Measurements from ENCODE around the gene VPS52. TPM values are rescaled to one million over a fixed set of nuclear protein-coding genes. Genes with fewer than 3 reads are reported as not detected.

Gene VPS52
- polyA plus RNA-seq, 4 donors: 23.8 to 60.3 (median 48.0) TPM

- H3K4me1 ChIP-seq (ENCODE audit: control insufficient read depth in 3 of 3, insufficient read depth in 2 of 3, low read depth in 1 of 3, low read length in 2 of 3): peaks cover 4 to 19% (median 7%) of the 10 kb centered on the region in 3 donors
- H3K27me3 ChIP-seq (ENCODE audit: control insufficient read depth in 3 of 3, insufficient read depth in 3 of 3, low read length in 3 of 3): peaks cover 2 to 32% (median 3%) of the 10 kb centered on the region in 3 donors
- H3K4me3 ChIP-seq (ENCODE audit: low read depth in 1 of 3, low read length in 3 of 3): no peak overlapping the region
- DNase-seq (no peak), FAIRE-seq (no peak)
- H3K36me3 ChIP-seq (ENCODE audit: control insufficient read depth in 3 of 3, insufficient read depth in 2 of 3, low read depth in 1 of 3, low read length in 3 of 3): peaks cover 0 to 25% (median 0%) of the 10 kb centered on the region in 3 donors
- H3K27ac ChIP-seq (ENCODE audit: low read depth in 1 of 3, low read length in 2 of 3): no peak overlapping the region
- H3K9me3 ChIP-seq (ENCODE audit: control insufficient read depth in 2 of 2, insufficient read depth in 1 of 2, low read depth in 1 of 2, low read length in 1 of 2): no peaks in the 10 kb centered on the region
- 82 to 85% (median 84%) methylated on average over 17 to 18 of the region's 18 CpGs for WGBS, 3 donors
Observed at GRCh38 chr6:33211666-33212422, 59.8 kb downstream of the VPS52 start.

- Histone ChIP-seq H3K27ac (ENCODE audit: low read depth in 1 of 3, low read length in 2 of 3) (no peak overlapping the region), H3K27me3 (ENCODE audit: control insufficient read depth in 3 of 3, insufficient read depth in 3 of 3, low read length in 3 of 3) (peaks cover 2 to 31% (median 3%) of the 10 kb centered on the region in 3 donors), H3K36me3 (ENCODE audit: control insufficient read depth in 3 of 3, insufficient read depth in 2 of 3, low read depth in 1 of 3, low read length in 3 of 3) (peaks cover 0 to 25% (median 0%) of the 10 kb centered on the region in 3 donors), H3K4me3 (ENCODE audit: low read depth in 1 of 3, low read length in 3 of 3) (no peak overlapping the region), H3K4me1 (ENCODE audit: control insufficient read depth in 3 of 3, insufficient read depth in 2 of 3, low read depth in 1 of 3, low read length in 2 of 3) (peaks cover 4 to 24% (median 7%) of the 10 kb centered on the region in 3 donors), H3K9me3 (ENCODE audit: control insufficient read depth in 2 of 2, insufficient read depth in 1 of 2, low read depth in 1 of 2, low read length in 1 of 2) (no peaks in the 10 kb centered on the region)
- no peak for DNase-seq
- WGBS, 3 donors: 81 to 87% (median 87%) methylated on average over 15 to 17 of the region's 17 CpGs
- FAIRE-seq: no peak
Observed at GRCh38 chr6:33211136-33211535, 60.5 kb downstream of the VPS52 start.

DNA sequence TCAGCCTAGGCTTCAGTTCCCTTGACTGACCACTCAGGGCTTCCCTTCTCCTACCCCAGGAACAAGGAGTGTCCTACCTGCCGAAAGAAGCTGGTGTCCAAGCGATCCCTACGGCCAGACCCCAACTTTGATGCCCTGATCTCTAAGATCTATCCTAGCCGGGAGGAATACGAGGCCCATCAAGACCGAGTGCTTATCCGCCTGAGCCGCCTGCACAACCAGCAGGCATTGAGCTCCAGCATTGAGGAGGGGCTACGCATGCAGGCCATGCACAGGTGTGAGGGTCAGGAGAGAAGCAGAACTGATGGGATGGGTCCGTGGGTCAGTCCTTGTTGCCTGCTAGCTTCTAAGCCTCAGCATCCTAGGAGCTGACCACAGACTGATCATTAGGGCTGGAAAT, 61.8 kb downstream of the VPS52 start:
- Histone ChIP-seq H3K27ac (ENCODE audit: low read depth in 1 of 3, low read length in 2 of 3) (no peak overlapping the region), H3K36me3 (ENCODE audit: control insufficient read depth in 3 of 3, insufficient read depth in 2 of 3, low read depth in 1 of 3, low read length in 3 of 3) (peaks cover 0 to 25% (median 0%) of the 10 kb centered on the region in 3 donors), H3K4me3 (ENCODE audit: low read depth in 1 of 3, low read length in 3 of 3) (no peak overlapping the region), H3K4me1 (ENCODE audit: control insufficient read depth in 3 of 3, insufficient read depth in 2 of 3, low read depth in 1 of 3, low read length in 2 of 3) (peaks cover 4 to 33% (median 10%) of the 10 kb centered on the region in 3 donors), H3K9me3 (ENCODE audit: control insufficient read depth in 2 of 2, insufficient read depth in 1 of 2, low read depth in 1 of 2, low read length in 1 of 2) (no peaks in the 10 kb centered on the region), H3K27me3 (ENCODE audit: control insufficient read depth in 3 of 3, insufficient read depth in 3 of 3, low read length in 3 of 3) (peaks cover 2 to 22% (median 3%) of the 10 kb centered on the region in 3 donors)
- 92 to 94% (median 94%) methylated on average over 10 of the region's 10 CpGs for WGBS, 3 donors
- FAIRE-seq (no peak), DNase-seq (no peak)

GRCh38 chr6:33208091-33208967, 63.3 kb downstream of the VPS52 start, which contains the start of gene RING1:
RING1 (plus strand) TSS chr6:33208500; CDS start chr6:33208823, 323 bp downstream.
- Histone ChIP-seq H3K9me3 (ENCODE audit: control insufficient read depth in 2 of 2, insufficient read depth in 1 of 2, low read depth in 1 of 2, low read length in 1 of 2) (no peaks in the 10 kb centered on the region), H3K27me3 (ENCODE audit: control insufficient read depth in 3 of 3, insufficient read depth in 3 of 3, low read length in 3 of 3) (peaks cover 0 to 6% (median 0%) of the 10 kb centered on the region in 3 donors), H3K4me3 (ENCODE audit: low read depth in 1 of 3, low read length in 3 of 3) (peak within 1 kb of the TSS; percentile 83 to 91 (median 87)), H3K36me3 (ENCODE audit: control insufficient read depth in 3 of 3, insufficient read depth in 2 of 3, low read depth in 1 of 3, low read length in 3 of 3) (peaks cover 2 to 32% (median 3%) of the 10 kb centered on the region in 3 donors), H3K27ac (ENCODE audit: low read depth in 1 of 3, low read length in 2 of 3) (peak within 1 kb of the TSS; percentile 89 to 95 (median 90)), H3K4me1 (ENCODE audit: control insufficient read depth in 3 of 3, insufficient read depth in 2 of 3, low read depth in 1 of 3, low read length in 2 of 3) (peaks cover 4 to 34% (median 10%) of the 10 kb centered on the region in 3 donors)
- 0% methylated on average over 47 to 84 of the region's 86 CpGs for WGBS, 3 donors
- DNase-seq (peak; percentile 79 to 94), FAIRE-seq (no peak)

GRCh38 chr6:33207552-33208090, 64.1 kb downstream of the VPS52 start:
- WGBS, 3 donors: 1% methylated on average over 26 to 29 of the region's 29 CpGs
- Histone ChIP-seq H3K36me3 (ENCODE audit: control insufficient read depth in 3 of 3, insufficient read depth in 2 of 3, low read depth in 1 of 3, low read length in 3 of 3) (peaks cover 3 to 37% (median 8%) of the 10 kb centered on the region in 3 donors), H3K27ac (ENCODE audit: low read depth in 1 of 3, low read length in 2 of 3) (peak overlapping the region; percentile 89 to 95 (median 90)), H3K9me3 (ENCODE audit: control insufficient read depth in 2 of 2, insufficient read depth in 1 of 2, low read depth in 1 of 2, low read length in 1 of 2) (no peaks in the 10 kb centered on the region), H3K4me1 (ENCODE audit: control insufficient read depth in 3 of 3, insufficient read depth in 2 of 3, low read depth in 1 of 3, low read length in 2 of 3) (peaks cover 0 to 27% (median 7%) of the 10 kb centered on the region in 3 donors), H3K27me3 (ENCODE audit: control insufficient read depth in 3 of 3, insufficient read depth in 3 of 3, low read length in 3 of 3) (no peaks in the 10 kb centered on the region), H3K4me3 (ENCODE audit: low read depth in 1 of 3, low read length in 3 of 3) (peak overlapping the region; percentile 83 to 91 (median 87))
- DNase-seq (peak; percentile 49 to 76), FAIRE-seq (no peak)

DNA sequence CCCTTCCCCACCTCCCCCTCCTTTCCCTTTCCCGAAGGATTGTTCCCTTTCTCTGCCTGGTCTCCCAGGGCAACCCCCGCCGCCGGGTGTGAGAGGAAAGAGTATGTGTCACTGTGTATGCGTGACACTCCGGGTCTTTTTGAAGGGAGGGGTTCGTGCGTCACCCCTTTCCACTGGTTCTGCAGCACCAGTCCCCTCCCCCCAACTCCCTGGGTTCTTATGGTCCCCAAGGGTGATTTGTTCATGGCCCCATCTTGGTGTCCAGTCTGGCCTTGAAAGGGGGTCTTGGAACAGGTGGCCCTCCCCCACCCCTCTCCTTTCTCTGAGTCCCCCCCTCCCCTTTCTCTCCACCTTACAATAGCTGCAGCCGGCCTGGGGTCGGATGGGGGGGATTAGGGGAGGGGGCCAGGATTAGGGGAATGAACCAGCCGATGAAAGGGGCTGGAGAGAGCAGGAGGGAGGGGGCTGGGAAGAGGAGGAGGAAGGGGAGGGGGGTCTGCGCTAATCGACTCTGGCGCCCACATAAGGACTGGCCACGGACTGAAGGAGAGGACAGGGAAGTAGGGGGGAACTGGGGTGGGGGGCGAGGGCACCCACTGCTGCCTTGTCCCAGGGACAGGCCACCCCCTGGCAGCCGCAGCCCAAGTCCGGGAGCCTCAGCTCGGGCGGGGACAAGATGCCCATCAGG, 64.7 kb downstream of the VPS52 start:
- peak overlapping the region in 2 of 3 donors; percentile 90 to 95 for H3K27ac ChIP-seq (ENCODE audit: low read depth in 1 of 3, low read length in 2 of 3)
- DNase-seq (peak in 1 of 2 donors; percentile 53), FAIRE-seq (no peak)
- no peaks in the 10 kb centered on the region for H3K27me3 ChIP-seq (ENCODE audit: control insufficient read depth in 3 of 3, insufficient read depth in 3 of 3, low read length in 3 of 3)
- H3K4me3 ChIP-seq (ENCODE audit: low read depth in 1 of 3, low read length in 3 of 3): peak overlapping the region in 2 of 3 donors; percentile 83 to 91
- WGBS, 3 donors: 25 to 43% (median 35%) methylated on average over 15 to 20 of the region's 20 CpGs
- H3K4me1 ChIP-seq (ENCODE audit: control insufficient read depth in 3 of 3, insufficient read depth in 2 of 3, low read depth in 1 of 3, low read length in 2 of 3): peaks cover 4 to 33% (median 7%) of the 10 kb centered on the region in 3 donors
- H3K9me3 ChIP-seq (ENCODE audit: control insufficient read depth in 2 of 2, insufficient read depth in 1 of 2, low read depth in 1 of 2, low read length in 1 of 2): no peaks in the 10 kb centered on the region
- H3K36me3 ChIP-seq (ENCODE audit: control insufficient read depth in 3 of 3, insufficient read depth in 2 of 3, low read depth in 1 of 3, low read length in 3 of 3): peaks cover 5 to 40% (median 12%) of the 10 kb centered on the region in 3 donors

DNA sequence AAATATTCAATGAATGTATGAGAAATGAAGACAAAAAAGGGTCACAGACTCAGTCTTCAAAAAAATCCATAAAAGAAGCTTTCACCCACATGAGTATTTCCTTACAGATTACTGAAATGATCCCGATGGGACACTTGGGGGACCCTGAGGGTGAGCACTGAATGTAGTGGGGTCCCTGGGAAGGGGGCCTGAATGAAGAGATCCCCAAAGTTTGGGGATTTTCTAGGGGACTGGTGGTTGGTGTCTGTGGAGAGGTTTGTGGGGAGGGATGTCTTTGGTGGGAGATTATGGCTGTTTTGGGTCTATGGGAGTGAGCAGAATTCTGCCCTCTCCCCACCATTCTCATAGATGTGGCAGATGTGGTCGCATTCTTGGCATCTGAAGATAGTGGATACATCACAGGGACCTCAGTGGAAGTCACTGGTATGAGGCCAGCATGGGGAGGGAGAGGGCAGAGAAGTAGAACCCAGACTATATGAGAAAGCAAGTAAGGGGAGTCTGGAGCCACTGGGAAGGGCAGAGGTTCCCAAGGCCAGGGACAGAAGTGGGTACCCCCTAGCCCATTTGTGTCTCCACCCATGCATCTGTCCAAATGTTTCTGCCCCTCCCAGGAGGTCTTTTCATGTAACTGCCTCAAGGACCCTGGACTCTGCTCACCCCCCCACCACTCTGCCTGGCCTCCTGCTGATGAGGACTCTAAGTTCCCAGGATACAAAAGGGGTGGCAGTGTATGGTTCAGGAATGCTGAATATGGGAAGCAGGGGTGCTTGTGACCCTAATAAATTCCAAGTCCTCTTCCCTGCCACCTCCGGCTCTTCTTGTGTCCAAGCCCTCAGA, 65.4 kb downstream of the VPS52 start:
- WGBS, 3 donors: 77 to 81% (median 77%) methylated on average over 3 of the region's 3 CpGs
- FAIRE-seq: no peak

More for the DNA sequence above, 65.4 kb downstream of the VPS52 start:
- Histone ChIP-seq H3K4me1 (ENCODE audit: control insufficient read depth in 3 of 3, insufficient read depth in 2 of 3, low read depth in 1 of 3, low read length in 2 of 3) (peaks cover 9 to 39% (median 10%) of the 10 kb centered on the region in 3 donors), H3K4me3 (ENCODE audit: low read depth in 1 of 3, low read length in 3 of 3) (no peak overlapping the region), H3K9me3 (ENCODE audit: control insufficient read depth in 2 of 2, insufficient read depth in 1 of 2, low read depth in 1 of 2, low read length in 1 of 2) (no peaks in the 10 kb centered on the region), H3K27me3 (ENCODE audit: control insufficient read depth in 3 of 3, insufficient read depth in 3 of 3, low read length in 3 of 3) (no peaks in the 10 kb centered on the region), H3K36me3 (ENCODE audit: control insufficient read depth in 3 of 3, insufficient read depth in 2 of 3, low read depth in 1 of 3, low read length in 3 of 3) (peaks cover 5 to 39% (median 12%) of the 10 kb centered on the region in 3 donors), H3K27ac (ENCODE audit: low read depth in 1 of 3, low read length in 2 of 3) (no peak overlapping the region)
- no peak for DNase-seq

Data from small intestine (tissue), 7 donors.